Measurements from ENCODE around the gene PELI2.

- no peak for TF ChIP-seq ZFP3 (CRISPR knock-in tag; IDR thresholded peaks at IDR 0.05)
- no peak for TF ChIP-seq ZFP30 (CRISPR knock-in tag; IDR thresholded peaks at IDR 0.05)
- no peak for TF ChIP-seq POU6F1 (CRISPR knock-in tag; IDR thresholded peaks at IDR 0.05; ENCODE audit: borderline replicate concordance, low read depth)
- no peak for TF ChIP-seq GLIS3 (CRISPR knock-in tag; IDR thresholded peaks at IDR 0.05)
- TF ChIP-seq TOX (CRISPR knock-in tag; IDR thresholded peaks at IDR 0.05; ENCODE audit: borderline replicate concordance): no peak
- no peak for TF ChIP-seq SNAI2 (CRISPR knock-in tag; IDR thresholded peaks at IDR 0.05)
- TF ChIP-seq CSDC2 (CRISPR knock-in tag; IDR thresholded peaks at IDR 0.05): no peak
These were observed 80.2 kb downstream of the PELI2 start for GRCh38 chr14:56198438-56198837.

All from SK-N-SH treated with all-trans-retinoic acid at 6 μM for 48 hours (cell line).